HEK293 (cell line): Measurements from ENCODE around the gene UBALD1.

ENCODE experiments used
- CTCF ChIA-PET: fragments of 350-600 bp; formaldehyde crosslinking; extraction: SDS; loops from one replicate; lab custom pipeline; 2021; ENCODE audit warnings: antibody characterized with exemption; lab: Yijun Ruan, JAX
- POLR2A ChIA-PET: fragments of 300-600 bp; formaldehyde crosslinking; extraction: SDS; loops from one replicate; lab custom pipeline; 2020; ENCODE audit warnings: antibody characterized with exemption, inconsistent platforms; lab: Yijun Ruan, JAX
- H3K27ac ChIP-seq: fragments of 200-500 bp; sonication (Bioruptor generic); 2 replicates; pipeline ENCODE4 v1.5.1; 2014; ENCODE audit warnings: low read depth, low read length, control low read depth, inconsistent platforms; ENCODE audit errors: extremely low read depth
- H3K36me3 ChIP-seq, 2 experiments: fragments of 200-500 bp in 1 of 2; sonication (Bioruptor generic) in 1 of 2; 1 replicate in 1 of 2; 2 replicates in 1 of 2; pipeline ENCODE4 v1.5.1; 2014 to 2017; ENCODE audit warnings: inconsistent platforms in 2 of 2, low read length in 2 of 2; ENCODE audit not compliant: control insufficient read depth in 2 of 2, insufficient read depth in 1 of 2
- H3K4me1 ChIP-seq: fragments of 200-500 bp; sonication (Bioruptor generic); 2 replicates; pipeline ENCODE4 v1.5.1; 2014; ENCODE audit warnings: mild to moderate bottlenecking, low read length, inconsistent platforms; ENCODE audit not compliant: control insufficient read depth, insufficient read depth
- H3K4me3 ChIP-seq: 2 replicates; pipeline ENCODE4 v1.5.1; 2011; ENCODE audit warnings: low read depth, mild to moderate bottlenecking, control low read depth, low read length, moderate library complexity
- H3K9me3 ChIP-seq: fragments of 200-500 bp; sonication (Bioruptor generic); 2 replicates; pipeline ENCODE4 v1.5.1; 2014; ENCODE audit warnings: low read depth, low read length, inconsistent platforms; ENCODE audit not compliant: control insufficient read depth, insufficient read depth
- HOXC10 ChIP-seq: sonication (generic); formaldehyde crosslinking; IDR thresholded peaks from 2 replicates; pipeline ENCODE4 v1.8.1; 2023; ENCODE audit warnings: mild to moderate bottlenecking, missing genetic modification reagents
- HOXD13 ChIP-seq: sonication (generic); formaldehyde crosslinking; IDR thresholded peaks from 2 replicates; pipeline ENCODE4 v1.8.0; 2022; ENCODE audit warnings: missing genetic modification reagents, borderline replicate concordance
- PRDM1 ChIP-seq: fragments of 450-650 bp; formaldehyde crosslinking; IDR thresholded peaks from 2 replicates; pipeline ENCODE4; 2016; ENCODE audit warnings: missing biosample characterization, missing genetic modification characterization
- TRIM28 ChIP-seq: IDR thresholded peaks from 2 replicates; pipeline ENCODE4 v1.6.1; 2011; ENCODE audit warnings: low read length, control low read depth, borderline replicate concordance
- ZFHX2 ChIP-seq: fragments of 450-650 bp; formaldehyde crosslinking; conservative IDR thresholded peaks from 2 replicates; pipeline ENCODE4 v1.5.1; 2016; ENCODE audit warnings: missing biosample characterization, missing genetic modification characterization
- ZIC2 ChIP-seq: fragments of 450-650 bp; formaldehyde crosslinking; IDR thresholded peaks from 2 replicates; pipeline ENCODE4 v1.5.1; 2016; ENCODE audit warnings: missing biosample characterization, missing genetic modification characterization
- ZNF555 ChIP-seq: fragments of 450-650 bp; formaldehyde crosslinking; conservative IDR thresholded peaks from 2 replicates; pipeline ENCODE4 v1.5.1; 2017; ENCODE audit warnings: missing biosample characterization, mild to moderate bottlenecking, missing genetic modification characterization, inconsistent platforms
- ZNF560 ChIP-seq: fragments of 450-650 bp; formaldehyde crosslinking; IDR thresholded peaks from 2 replicates; pipeline ENCODE4 v1.5.1; 2017; ENCODE audit warnings: missing biosample characterization, missing genetic modification characterization, borderline replicate concordance
- ZNF561 ChIP-seq: fragments of 450-650 bp; IDR thresholded peaks from 2 replicates; pipeline ENCODE4 v1.5.1; 2018; ENCODE audit warnings: missing biosample characterization, missing genetic modification characterization, borderline replicate concordance
- ZNF585B ChIP-seq: fragments of 450-650 bp; formaldehyde crosslinking; IDR thresholded peaks from 2 replicates; pipeline ENCODE4 v1.5.1; 2016; ENCODE audit warnings: missing biosample characterization, missing genetic modification characterization
- ZNF623 ChIP-seq: fragments of 450-650 bp; formaldehyde crosslinking; IDR thresholded peaks from 2 replicates; pipeline ENCODE4 v1.5.1; 2016; ENCODE audit warnings: missing biosample characterization, missing genetic modification characterization
- TF ChIP-seq, protein P1 (sequence below): fragments of 450-650 bp; formaldehyde crosslinking; IDR thresholded peaks from 2 replicates; pipeline ENCODE4 v1.5.1; 2016; ENCODE audit warnings: missing biosample characterization, missing genetic modification characterization
- TF ChIP-seq, protein P2 (sequence below): fragments of 450-650 bp; formaldehyde crosslinking; IDR thresholded peaks from 2 replicates; pipeline ENCODE4 v1.5.1; 2016; ENCODE audit warnings: missing biosample characterization, missing genetic modification characterization
- TF ChIP-seq, protein P3 (sequence below): fragments of 450-650 bp; formaldehyde crosslinking; IDR thresholded peaks from 2 replicates; pipeline ENCODE4 v1.5.1; 2016; ENCODE audit warnings: missing biosample characterization, missing genetic modification characterization, low read depth
- TF ChIP-seq, protein P4 (sequence below): fragments of 450-650 bp; formaldehyde crosslinking; optimal IDR thresholded peaks from 2 replicates; pipeline ENCODE3; 2016; ENCODE audit warnings: missing biosample characterization, mild to moderate bottlenecking, missing genetic modification characterization

The UBALD1 gene

DNA sequence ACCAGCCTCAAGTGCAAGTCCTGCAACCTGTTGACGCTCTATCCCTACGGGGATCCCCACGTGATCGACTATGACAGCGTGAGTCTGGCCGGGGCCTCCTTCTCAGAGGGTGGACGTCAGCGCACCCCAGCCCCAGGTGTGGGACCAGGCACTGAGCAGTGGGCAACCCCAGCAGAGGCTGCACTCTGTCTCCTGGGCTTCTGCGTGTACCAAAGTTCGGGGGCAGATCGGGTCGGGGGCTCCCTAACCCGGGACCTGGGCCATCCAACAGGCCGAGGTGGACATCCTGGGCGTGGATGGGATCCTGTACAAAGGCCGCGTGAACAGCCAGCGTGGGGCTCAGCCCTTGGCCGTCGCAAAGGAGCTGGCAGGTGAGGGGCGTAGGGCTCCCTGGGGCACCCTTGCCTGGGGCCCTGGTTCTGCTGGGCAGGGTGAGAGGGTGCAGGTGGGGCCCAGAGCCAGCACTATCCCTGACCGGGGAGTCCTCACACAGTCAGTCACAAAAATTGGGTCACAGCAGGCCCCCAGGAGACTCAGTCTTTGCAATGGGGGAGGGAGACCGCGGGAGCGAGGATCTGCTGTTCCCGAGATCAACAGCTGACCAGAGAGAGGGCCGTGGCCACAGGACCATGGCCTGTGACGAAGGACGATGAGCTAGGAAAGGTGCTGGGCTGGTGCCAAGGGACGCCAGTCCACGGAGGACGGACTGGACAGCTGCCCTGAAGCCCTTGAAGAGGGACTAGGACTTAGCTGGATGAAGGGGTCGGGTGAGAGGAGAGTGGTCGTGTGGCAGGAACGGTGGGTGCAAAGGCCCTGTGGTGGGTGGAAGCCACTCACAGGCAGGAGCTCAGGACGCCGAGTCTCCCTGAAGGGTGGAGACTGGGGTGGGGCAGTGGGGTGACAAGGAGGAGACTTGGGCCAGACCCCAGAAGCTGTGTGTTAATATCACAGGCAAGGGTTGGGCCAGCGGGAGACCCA, 20.0 kb downstream of the UBALD1 start:
- Histone ChIP-seq H3K4me3 (no peak overlapping the region), H3K36me3 (no peaks in the 10 kb centered on the region), H3K27ac (no peak overlapping the region), H3K9me3 (no peaks in the 10 kb centered on the region), H3K4me1 (no peaks in the 10 kb centered on the region)
- CTCF ChIA-PET, result interaction anchor here (0.6 to 1.8 kb wide), 2 partner anchors 9 to 29 kb away, joined by 3 to 16 read pairs; no protein-coding TSS in a partner anchor
- POLR2A ChIA-PET, result no interaction called here
- TF ChIP-seq ZFHX2 (tag by site-specific recombination) (no peak), HOXD13 (CRISPR knock-in tag) (no peak), ZNF623 (tag by site-specific recombination) (peak; percentile 98)
- TF ChIP-seq, protein P1, sequence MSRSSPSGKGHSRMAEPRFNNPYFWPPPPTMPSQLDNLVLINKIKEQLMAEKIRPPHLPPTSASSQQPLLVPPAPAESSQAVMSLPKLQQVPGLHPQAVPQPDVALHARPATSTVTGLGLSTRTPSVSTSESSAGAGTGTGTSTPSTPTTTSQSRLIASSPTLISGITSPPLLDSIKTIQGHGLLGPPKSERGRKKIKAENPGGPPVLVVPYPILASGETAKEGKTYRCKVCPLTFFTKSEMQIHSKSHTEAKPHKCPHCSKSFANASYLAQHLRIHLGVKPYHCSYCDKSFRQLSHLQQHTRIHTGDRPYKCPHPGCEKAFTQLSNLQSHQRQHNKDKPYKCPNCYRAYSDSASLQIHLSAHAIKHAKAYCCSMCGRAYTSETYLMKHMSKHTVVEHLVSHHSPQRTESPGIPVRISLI (tag by site-specific recombination), result no peak

DNA sequence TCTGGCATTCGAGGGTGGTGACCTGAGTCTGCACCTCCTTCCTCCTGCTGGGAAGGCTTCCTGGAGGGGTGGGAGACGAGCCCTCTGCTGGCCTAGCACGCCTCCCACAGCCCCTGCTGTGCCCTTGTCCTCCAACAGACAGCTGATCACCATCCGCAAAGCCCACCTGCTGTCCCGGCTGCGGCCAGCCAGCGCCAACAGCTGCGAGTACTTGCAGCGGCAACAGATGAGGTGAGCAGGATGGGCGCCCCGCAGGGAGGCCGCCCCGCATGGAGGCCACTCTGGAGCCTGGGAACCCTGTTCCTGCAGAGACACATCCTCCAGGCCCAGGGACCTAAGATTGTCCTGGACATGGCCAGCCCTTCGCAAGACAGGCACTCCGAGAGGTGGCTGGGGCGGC, 21.6 kb downstream of the UBALD1 start:
- H3K4me3 ChIP-seq, result no peak overlapping the region
- H3K4me1 ChIP-seq, result no peaks in the 10 kb centered on the region
- TF ChIP-seq ZNF561, result no peak
- peak; percentile 97 for TF ChIP-seq ZIC2 (tag by site-specific recombination)
- H3K9me3 ChIP-seq, result no peaks in the 10 kb centered on the region
- ChIA-PET CTCF (interaction anchor here (0.6 to 0.7 kb wide), 3 partner anchors 19 to 75 kb away, joined by 3 read pairs; no protein-coding TSS in a partner anchor), POLR2A (no interaction called here)
- no peak overlapping the region for H3K27ac ChIP-seq
- no peaks in the 10 kb centered on the region for H3K36me3 ChIP-seq

DNA sequence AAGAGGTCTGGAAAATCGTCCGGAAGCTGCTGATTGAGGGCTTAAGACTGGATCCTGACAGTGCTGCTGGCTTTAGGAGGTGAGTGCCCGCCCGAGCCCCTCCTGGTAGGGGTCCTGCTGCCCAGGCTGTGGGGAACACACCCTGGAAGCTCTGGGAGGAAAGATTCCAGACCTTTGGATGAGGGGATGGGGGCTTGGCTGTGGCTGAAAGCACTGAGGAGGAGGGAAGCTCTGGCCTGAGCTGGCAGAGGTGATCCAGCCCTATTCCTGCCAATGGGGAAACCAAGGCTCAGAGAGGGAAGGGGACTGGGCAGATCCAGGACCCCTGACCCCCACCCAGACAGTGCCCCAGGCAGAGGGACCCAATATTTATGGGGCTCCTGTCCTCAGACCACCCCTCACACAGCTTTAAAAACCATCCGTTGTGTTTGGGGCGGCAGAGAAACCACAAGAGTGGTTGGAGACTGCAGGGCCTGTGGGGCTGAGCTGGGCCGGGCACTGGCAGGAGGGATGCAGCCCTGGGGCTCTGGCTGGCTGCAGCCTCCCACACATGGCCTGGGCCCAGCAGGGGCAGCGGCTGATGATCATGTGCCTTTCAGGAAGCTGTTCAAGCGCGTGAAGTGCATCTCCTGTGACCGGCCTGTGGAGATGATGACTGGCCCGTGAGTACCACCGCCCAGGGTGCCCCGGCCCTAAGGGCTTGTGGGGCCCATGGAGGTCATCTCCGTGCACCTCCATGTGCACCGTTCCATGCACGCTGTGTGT, 22.8 kb downstream of the UBALD1 start:
- CTCF ChIA-PET, result no interaction called here
- H3K4me3 ChIP-seq, result no peak overlapping the region
- TF ChIP-seq ZIC2 (tag by site-specific recombination) (peak; percentile 91), ZNF555 (tag by site-specific recombination) (no peak), ZFHX2 (tag by site-specific recombination) (peak; percentile 23)
- TF ChIP-seq, all 188 proteins: peak for 2
- Histone ChIP-seq H3K4me1 (no peaks in the 10 kb centered on the region), H3K9me3 (no peaks in the 10 kb centered on the region), H3K36me3 (no peaks in the 10 kb centered on the region), H3K27ac (no peak overlapping the region)
- POLR2A ChIA-PET, result interaction anchor here (0.5 kb wide), 1 partner anchor 19 kb away, joined by 3 read pairs; no protein-coding TSS in a partner anchor

DNA sequence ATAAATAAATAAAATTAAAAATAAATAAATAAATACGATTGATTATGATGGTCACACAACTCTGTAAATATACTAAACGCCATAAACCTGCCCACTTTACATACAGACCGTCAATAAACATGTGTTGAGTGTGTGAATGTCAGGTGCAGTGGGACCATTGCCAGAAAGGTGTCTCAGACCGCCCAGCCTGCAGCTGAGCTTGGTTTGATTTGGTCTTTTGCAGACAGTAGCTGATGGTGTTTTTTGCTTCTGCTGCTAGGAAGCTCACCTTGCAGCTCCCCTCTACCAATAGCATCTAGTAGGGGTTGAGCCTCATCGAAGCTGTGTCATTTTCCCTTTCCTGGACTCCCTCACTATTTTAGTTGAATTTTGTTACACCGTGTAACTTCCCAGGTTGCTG, 23.5 kb downstream of the UBALD1 start:
- ChIA-PET POLR2A (no interaction called here), CTCF (interaction anchor here (1.2 kb wide), 1 partner anchor 33 kb away, joined by 3 read pairs; the partner anchor contains the start of gene MGRN1)
- Histone ChIP-seq H3K36me3 (no peaks in the 10 kb centered on the region), H3K27ac (no peak overlapping the region), H3K4me3 (no peak overlapping the region), H3K9me3 (no peaks in the 10 kb centered on the region), H3K4me1 (no peaks in the 10 kb centered on the region)
- TF ChIP-seq, protein P2, sequence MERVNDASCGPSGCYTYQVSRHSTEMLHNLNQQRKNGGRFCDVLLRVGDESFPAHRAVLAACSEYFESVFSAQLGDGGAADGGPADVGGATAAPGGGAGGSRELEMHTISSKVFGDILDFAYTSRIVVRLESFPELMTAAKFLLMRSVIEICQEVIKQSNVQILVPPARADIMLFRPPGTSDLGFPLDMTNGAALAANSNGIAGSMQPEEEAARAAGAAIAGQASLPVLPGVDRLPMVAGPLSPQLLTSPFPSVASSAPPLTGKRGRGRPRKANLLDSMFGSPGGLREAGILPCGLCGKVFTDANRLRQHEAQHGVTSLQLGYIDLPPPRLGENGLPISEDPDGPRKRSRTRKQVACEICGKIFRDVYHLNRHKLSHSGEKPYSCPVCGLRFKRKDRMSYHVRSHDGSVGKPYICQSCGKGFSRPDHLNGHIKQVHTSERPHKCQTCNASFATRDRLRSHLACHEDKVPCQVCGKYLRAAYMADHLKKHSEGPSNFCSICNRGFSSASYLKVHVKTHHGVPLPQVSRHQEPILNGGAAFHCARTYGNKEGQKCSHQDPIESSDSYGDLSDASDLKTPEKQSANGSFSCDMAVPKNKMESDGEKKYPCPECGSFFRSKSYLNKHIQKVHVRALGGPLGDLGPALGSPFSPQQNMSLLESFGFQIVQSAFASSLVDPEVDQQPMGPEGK (tag by site-specific recombination), result no peak
- no peak for TF ChIP-seq ZNF623 (tag by site-specific recombination)
- TF ChIP-seq, protein P3, sequence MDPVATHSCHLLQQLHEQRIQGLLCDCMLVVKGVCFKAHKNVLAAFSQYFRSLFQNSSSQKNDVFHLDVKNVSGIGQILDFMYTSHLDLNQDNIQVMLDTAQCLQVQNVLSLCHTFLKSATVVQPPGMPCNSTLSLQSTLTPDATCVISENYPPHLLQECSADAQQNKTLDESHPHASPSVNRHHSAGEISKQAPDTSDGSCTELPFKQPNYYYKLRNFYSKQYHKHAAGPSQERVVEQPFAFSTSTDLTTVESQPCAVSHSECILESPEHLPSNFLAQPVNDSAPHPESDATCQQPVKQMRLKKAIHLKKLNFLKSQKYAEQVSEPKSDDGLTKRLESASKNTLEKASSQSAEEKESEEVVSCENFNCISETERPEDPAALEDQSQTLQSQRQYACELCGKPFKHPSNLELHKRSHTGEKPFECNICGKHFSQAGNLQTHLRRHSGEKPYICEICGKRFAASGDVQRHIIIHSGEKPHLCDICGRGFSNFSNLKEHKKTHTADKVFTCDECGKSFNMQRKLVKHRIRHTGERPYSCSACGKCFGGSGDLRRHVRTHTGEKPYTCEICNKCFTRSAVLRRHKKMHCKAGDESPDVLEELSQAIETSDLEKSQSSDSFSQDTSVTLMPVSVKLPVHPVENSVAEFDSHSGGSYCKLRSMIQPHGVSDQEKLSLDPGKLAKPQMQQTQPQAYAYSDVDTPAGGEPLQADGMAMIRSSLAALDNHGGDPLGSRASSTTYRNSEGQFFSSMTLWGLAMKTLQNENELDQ (tag by site-specific recombination), result no peak
- TF ChIP-seq, protein P4, sequence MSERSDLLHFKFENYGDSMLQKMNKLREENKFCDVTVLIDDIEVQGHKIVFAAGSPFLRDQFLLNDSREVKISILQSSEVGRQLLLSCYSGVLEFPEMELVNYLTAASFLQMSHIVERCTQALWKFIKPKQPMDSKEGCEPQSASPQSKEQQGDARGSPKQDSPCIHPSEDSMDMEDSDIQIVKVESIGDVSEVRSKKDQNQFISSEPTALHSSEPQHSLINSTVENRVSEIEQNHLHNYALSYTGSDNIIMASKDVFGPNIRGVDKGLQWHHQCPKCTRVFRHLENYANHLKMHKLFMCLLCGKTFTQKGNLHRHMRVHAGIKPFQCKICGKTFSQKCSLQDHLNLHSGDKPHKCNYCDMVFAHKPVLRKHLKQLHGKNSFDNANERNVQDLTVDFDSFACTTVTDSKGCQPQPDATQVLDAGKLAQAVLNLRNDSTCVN (tag by site-specific recombination), result no peak
- no peak for TF ChIP-seq ZNF585B
- TF ChIP-seq ZNF560, result no peak
- TF ChIP-seq HOXC10 (CRISPR knock-in tag), result no peak
- no peak for TF ChIP-seq ZFHX2 (tag by site-specific recombination)
- TF ChIP-seq TRIM28, result no peak
- TF ChIP-seq PRDM1, result no peak
